Kidney epithelial cell (primary cell): ENCODE data around the gene SORCS2. TPM values are rescaled to one million over a fixed set of nuclear protein-coding genes. Genes with fewer than 3 reads are reported as not detected.

Experiments
- DNase-seq: peaks from one replicate; pipeline ENCODE4 v3.0.0-alpha.2; 2010; ENCODE audit warnings: low read depth
- H3K27me3 ChIP-seq: 2 replicates; pipeline ENCODE4 v1.6.0; 2011; ENCODE audit warnings: low read length; ENCODE audit not compliant: control insufficient read depth, insufficient read depth
- H3K36me3 ChIP-seq: 2 replicates; pipeline ENCODE4 v1.5.1; 2011; ENCODE audit warnings: low read length; ENCODE audit not compliant: control insufficient read depth, insufficient read depth
- H3K4me3 ChIP-seq: 2 replicates; pipeline ENCODE4 v1.5.1; 2011; ENCODE audit warnings: low read depth, mild to moderate bottlenecking, control low read depth, low read length
- CTCF ChIP-seq: IDR thresholded peaks from 2 replicates; pipeline ENCODE4 v1.5.1; 2011; ENCODE audit warnings: mild to moderate bottlenecking, moderate library complexity, low read length, control low read depth, inconsistent platforms; ENCODE audit not compliant: insufficient read depth, poor library complexity, severe bottlenecking
- total RNA-seq: library from RNA; depleted of rRNA; stranded (reverse); fragments of >200 nt; gene quantifications from 2 replicates; pipeline ENCODE4 v1.2.3, GENCODE V29; 2015

The SORCS2 gene
- total RNA-seq, 1 donor from 2014 or later: 1.4 TPM

GRCh38 chr4:7536876-7537275 is 344.5 kb downstream of the SORCS2 start:
- no peak overlapping the region for H3K4me3 ChIP-seq
- TF ChIP-seq CTCF: no peak
- H3K27me3 ChIP-seq: no peaks in the 10 kb centered on the region
- no peaks in the 10 kb centered on the region for H3K36me3 ChIP-seq
- no peak for DNase-seq

GRCh38 chr4:7537853-7538400 is 345.6 kb downstream of the SORCS2 start:
- no peak for DNase-seq
- no peak for TF ChIP-seq CTCF
- Histone ChIP-seq H3K4me3 (no peak overlapping the region), H3K36me3 (no peaks in the 10 kb centered on the region), H3K27me3 (no peaks in the 10 kb centered on the region)

GRCh38 chr4:7538518-7538917 is 346.2 kb downstream of the SORCS2 start:
- no peak for TF ChIP-seq CTCF
- H3K4me3 ChIP-seq: no peak overlapping the region
- no peak for DNase-seq

GRCh38 chr4:7539186-7539585 is 346.8 kb downstream of the SORCS2 start:
- DNase-seq: no peak
- no peaks in the 10 kb centered on the region for H3K27me3 ChIP-seq
- H3K4me3 ChIP-seq: no peak overlapping the region
- TF ChIP-seq CTCF: no peak
- H3K36me3 ChIP-seq: no peaks in the 10 kb centered on the region

More at GRCh38 chr4:7538518-7538917, 346.2 kb downstream of the SORCS2 start:
- Histone ChIP-seq H3K36me3 (no peaks in the 10 kb centered on the region), H3K27me3 (no peaks in the 10 kb centered on the region)

GRCh38 chr4:7539659-7540058 is 347.3 kb downstream of the SORCS2 start:
- no peak for TF ChIP-seq CTCF
- Histone ChIP-seq H3K36me3 (no peaks in the 10 kb centered on the region), H3K4me3 (no peak overlapping the region), H3K27me3 (no peaks in the 10 kb centered on the region)
- DNase-seq: no peak

GRCh38 chr4:7540206-7540605 is 347.9 kb downstream of the SORCS2 start:
- no peak overlapping the region for H3K4me3 ChIP-seq
- TF ChIP-seq CTCF: no peak
- DNase-seq: no peak

More at GRCh38 chr4:7540206-7540605, 347.9 kb downstream of the SORCS2 start:
- H3K27me3 ChIP-seq: no peaks in the 10 kb centered on the region
- H3K36me3 ChIP-seq: no peaks in the 10 kb centered on the region
